Activated CD8-positive, alpha-beta T cell treated with anti-CD3 and anti-CD28 coated beads for 36 hours (primary cell): ENCODE measurements around the gene HSCB. TPM values are rescaled to one million over a fixed set of nuclear protein-coding genes. Genes with fewer than 3 reads are reported as not detected.
"Not testable (repeated sequence)": the region's sequence is repeated elsewhere in the genome, so short reads cannot be mapped to it uniquely, and the experiment has no call there.

ENCODE experiments used
- ATAC-seq: fragments of 200-7000 bp; cut with Tn5 transposase; one replicate; pipeline ENCODE4 v1.10.0; 2021; ENCODE audit warnings: mild to moderate bottlenecking, moderate library complexity
- CTCF ChIA-PET: fragments of 350-600 bp; sonication (Branson Sonifier 250); formaldehyde crosslinking; loops from one replicate; lab custom pipeline; 2021; ENCODE audit warnings: antibody characterized with exemption; lab: Charles Lee
- POLR2A ChIA-PET: fragments of 350-600 bp; sonication (Branson Sonifier 250); formaldehyde crosslinking; loops from one replicate; lab custom pipeline; 2021; ENCODE audit warnings: antibody characterized with exemption; lab: Charles Lee
- DNase-seq: peaks from one replicate; pipeline ENCODE4 v3.0.0-alpha.2; 2020
- H3K27ac Mint-ChIP-seq: one replicate; pipeline ENCODE4 v1.8.0; 2021; ENCODE audit warnings: mild to moderate bottlenecking, mixed read lengths
- H3K27me3 Mint-ChIP-seq: one replicate; pipeline ENCODE4 v1.8.0; 2021; ENCODE audit warnings: mixed read lengths
- H3K36me3 Mint-ChIP-seq: one replicate; pipeline ENCODE4 v1.8.0; 2021; ENCODE audit warnings: low read depth, mixed read lengths
- H3K4me1 Mint-ChIP-seq: one replicate; pipeline ENCODE4 v1.8.0; 2021; ENCODE audit warnings: low read depth, mixed read lengths
- H3K4me3 Mint-ChIP-seq: one replicate; pipeline ENCODE4 v1.8.0; 2021; ENCODE audit warnings: mild to moderate bottlenecking, moderate library complexity, mixed read lengths
- H3K9me3 Mint-ChIP-seq: one replicate; pipeline ENCODE4 v1.8.0; 2021; ENCODE audit warnings: mixed read lengths
- intact Hi-C: fragments of 100-400 bp; cut with micrococcal nuclease; formaldehyde crosslinking; loops from one replicate; pipeline ENCODE4 v1.10.0; 2022
- total RNA-seq, 2 experiments: library from RNA; stranded (reverse); gene quantifications; one replicate each; pipeline ENCODE4 v1.2.3, GENCODE V29; 2021
- TF ChIP-seq, protein P1 (sequence below): fragments of 200-600 bp; IDR thresholded peaks from one replicate; pipeline ENCODE4 v1.8.0; 2022; ENCODE audit warnings: antibody characterized with exemption, mild to moderate bottlenecking

HSCB gene, protein sequence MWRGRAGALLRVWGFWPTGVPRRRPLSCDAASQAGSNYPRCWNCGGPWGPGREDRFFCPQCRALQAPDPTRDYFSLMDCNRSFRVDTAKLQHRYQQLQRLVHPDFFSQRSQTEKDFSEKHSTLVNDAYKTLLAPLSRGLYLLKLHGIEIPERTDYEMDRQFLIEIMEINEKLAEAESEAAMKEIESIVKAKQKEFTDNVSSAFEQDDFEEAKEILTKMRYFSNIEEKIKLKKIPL
- total RNA-seq, result 10 to 100 TPM; 16.5 to 17.5 TPM

DNA sequence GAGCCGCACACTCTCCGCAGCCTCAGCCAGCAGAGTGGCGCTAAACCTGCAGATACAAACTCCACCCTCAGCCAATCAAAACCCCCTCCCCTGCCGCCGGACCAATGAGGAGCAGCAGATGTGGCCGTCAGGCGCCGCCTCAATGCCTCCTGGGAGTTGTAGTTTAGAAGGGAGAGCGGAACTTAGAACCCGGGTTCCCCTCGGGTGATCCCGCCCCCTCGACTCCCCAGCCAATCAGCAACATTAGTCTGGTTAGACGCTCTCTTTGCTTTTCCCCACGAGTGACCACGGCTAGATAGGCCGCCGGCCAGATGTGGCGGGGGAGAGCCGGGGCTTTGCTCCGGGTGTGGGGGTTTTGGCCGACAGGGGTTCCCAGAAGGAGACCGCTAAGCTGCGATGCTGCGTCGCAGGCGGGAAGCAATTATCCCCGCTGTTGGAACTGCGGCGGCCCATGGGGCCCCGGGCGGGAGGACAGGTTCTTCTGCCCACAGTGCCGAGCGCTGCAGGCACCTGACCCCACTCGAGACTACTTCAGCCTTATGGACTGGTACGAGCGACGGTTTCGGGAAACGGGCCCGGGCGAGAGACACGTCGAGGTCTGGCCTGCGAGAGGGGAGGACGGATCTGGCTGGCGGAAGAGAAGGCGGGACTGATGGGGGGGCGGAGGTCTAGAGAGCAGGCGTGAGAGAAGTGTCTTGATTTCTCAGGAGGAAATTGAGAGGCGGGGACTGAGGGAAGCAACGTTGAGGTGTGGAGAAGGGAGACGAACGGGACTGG, at the start of gene HSCB, which contains the start of gene CHEK2:
Gene HSCB (plus strand): TSS at position 255 of the 777 bp plus-strand sequence. CDS start 57 bp downstream, at position 312.
Gene CHEK2 (minus strand): TSS at position 36 of the 777 bp plus-strand sequence. CDS start 7,099 bp downstream, outside the sequence.
- peak within 1 kb of the TSS; percentile 96 for H3K27ac Mint-ChIP-seq
- DNase-seq, result peak; percentile 99
- POLR2A ChIA-PET, result interaction anchor here (0.5 to 1.8 kb wide), 2 partner anchors 32 to 58 kb away, joined by 3 to 13 read pairs; partner anchors contain the start of gene XBP1
- peaks cover 22% of the 10 kb centered on the region for H3K4me1 Mint-ChIP-seq
- TF ChIP-seq, protein P1, sequence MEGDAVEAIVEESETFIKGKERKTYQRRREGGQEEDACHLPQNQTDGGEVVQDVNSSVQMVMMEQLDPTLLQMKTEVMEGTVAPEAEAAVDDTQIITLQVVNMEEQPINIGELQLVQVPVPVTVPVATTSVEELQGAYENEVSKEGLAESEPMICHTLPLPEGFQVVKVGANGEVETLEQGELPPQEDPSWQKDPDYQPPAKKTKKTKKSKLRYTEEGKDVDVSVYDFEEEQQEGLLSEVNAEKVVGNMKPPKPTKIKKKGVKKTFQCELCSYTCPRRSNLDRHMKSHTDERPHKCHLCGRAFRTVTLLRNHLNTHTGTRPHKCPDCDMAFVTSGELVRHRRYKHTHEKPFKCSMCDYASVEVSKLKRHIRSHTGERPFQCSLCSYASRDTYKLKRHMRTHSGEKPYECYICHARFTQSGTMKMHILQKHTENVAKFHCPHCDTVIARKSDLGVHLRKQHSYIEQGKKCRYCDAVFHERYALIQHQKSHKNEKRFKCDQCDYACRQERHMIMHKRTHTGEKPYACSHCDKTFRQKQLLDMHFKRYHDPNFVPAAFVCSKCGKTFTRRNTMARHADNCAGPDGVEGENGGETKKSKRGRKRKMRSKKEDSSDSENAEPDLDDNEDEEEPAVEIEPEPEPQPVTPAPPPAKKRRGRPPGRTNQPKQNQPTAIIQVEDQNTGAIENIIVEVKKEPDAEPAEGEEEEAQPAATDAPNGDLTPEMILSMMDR, result no peak
- intact Hi-C loops, result no loop called here
- CTCF ChIA-PET, result interaction anchor here (0.6 to 1.0 kb wide), 3 partner anchors 62 to 823 kb away, joined by 3 read pairs; partner anchors contain the start of genes PITPNB and TTC28
- peaks cover 28% of the 10 kb centered on the region for H3K36me3 Mint-ChIP-seq
- ATAC-seq, result peak; percentile 92
- H3K27me3 Mint-ChIP-seq, result no peaks in the 10 kb centered on the region
- no peaks in the 10 kb centered on the region for H3K9me3 Mint-ChIP-seq
- H3K4me3 Mint-ChIP-seq, result peak within 1 kb of the TSS; percentile 94

DNA sequence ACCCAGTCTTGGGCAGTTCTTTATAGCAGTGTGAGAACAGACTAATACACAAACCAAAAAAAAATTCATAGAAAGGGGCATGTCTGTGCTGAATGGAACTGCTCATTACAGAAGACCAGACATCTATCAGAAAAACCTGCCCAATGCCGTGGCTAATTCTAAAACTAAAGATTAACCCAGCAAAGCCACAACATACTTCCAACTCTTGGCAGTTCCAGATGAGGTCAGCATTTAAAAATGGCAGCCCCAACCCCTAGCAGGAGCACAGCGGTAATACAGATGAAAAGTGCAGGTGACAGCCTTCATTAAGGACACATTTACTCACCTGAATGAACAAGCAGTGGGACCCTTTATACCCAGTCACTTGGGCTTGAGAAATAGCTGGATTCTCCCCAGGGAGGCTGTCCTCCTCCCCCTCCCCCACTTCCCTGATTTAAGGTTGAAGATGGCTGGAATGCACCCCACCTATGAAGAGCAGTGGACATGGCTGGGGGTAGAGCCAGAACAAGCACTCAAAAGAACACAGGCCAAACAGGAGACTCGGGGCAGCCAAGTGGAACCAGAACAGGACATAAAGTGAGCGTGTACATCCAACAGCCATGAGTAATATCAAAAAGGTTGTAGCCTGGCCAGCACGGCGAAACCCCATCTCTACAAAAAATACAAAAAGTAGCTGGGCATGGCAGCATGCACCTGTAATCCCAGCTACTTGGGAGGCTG, 48.6 kb upstream of the HSCB start:
- CTCF ChIA-PET, ATAC-seq: not testable (repeated sequence)

DNA sequence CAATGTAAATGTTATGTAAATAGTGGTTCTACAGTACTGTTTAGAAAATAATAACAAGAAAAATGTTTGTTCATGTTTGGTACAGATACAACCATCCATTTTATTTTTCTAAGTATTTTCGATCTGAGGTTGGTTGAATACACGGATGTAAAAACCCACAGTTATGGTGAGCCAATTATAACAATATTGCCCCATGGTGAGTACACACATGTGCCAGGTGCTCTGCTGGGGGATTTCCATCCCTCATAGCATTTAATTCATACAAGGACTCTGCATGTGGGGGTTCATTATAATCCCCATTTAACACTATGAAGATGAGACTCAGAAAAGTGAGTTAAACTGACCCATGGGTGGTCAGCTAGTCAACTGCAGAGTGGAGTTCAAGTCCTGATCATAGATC, 38.9 kb upstream of the HSCB start:
- H3K36me3 Mint-ChIP-seq, result peaks cover 16% of the 10 kb centered on the region
- H3K9me3 Mint-ChIP-seq, result no peaks in the 10 kb centered on the region
- ATAC-seq (no peak), DNase-seq (no peak)
- CTCF ChIA-PET, result no interaction called here
- TF ChIP-seq, protein P1, result no peak
- H3K27me3 Mint-ChIP-seq, result no peaks in the 10 kb centered on the region
- H3K27ac Mint-ChIP-seq, result no peak overlapping the region
- no peaks in the 10 kb centered on the region for H3K4me1 Mint-ChIP-seq
- intact Hi-C loops, result no loop called here
- POLR2A ChIA-PET, result no interaction called here
- no peak overlapping the region for H3K4me3 Mint-ChIP-seq

More for the DNA sequence above, 48.6 kb upstream of the HSCB start:
- intact Hi-C loops, DNase-seq, POLR2A ChIA-PET, H3K9me3 Mint-ChIP-seq, H3K4me1 Mint-ChIP-seq, H3K36me3 Mint-ChIP-seq, H3K27ac Mint-ChIP-seq, H3K27me3 Mint-ChIP-seq, H3K4me3 Mint-ChIP-seq: not testable (repeated sequence)

DNA sequence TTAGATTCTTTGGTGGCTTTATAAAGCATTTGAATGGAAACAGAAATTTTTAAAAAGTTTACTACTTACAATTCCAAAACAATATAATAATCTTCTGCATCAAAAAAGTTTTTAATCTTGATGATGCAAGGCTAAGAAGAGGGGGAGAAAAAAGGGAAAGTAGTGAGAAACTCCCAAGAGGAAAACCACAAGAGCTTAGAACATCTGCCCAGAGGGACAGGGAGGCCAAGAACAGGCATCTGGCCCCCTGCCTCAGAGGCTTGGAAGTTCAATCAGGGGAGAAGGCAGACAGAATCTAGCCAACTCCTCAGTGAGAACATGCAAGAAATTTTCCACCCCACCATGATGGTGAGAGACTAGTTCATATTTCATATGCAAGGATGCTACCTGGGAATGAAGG, 38.4 kb upstream of the HSCB start:
- TF ChIP-seq, protein P1, result no peak
- Mint-ChIP-seq H3K36me3 (peaks cover 14% of the 10 kb centered on the region), H3K4me3 (no peak overlapping the region), H3K27me3 (no peaks in the 10 kb centered on the region), H3K9me3 (no peaks in the 10 kb centered on the region), H3K4me1 (no peaks in the 10 kb centered on the region), H3K27ac (no peak overlapping the region)
- DNase-seq, result no peak
- intact Hi-C loops, result no loop called here
- ATAC-seq, result no peak
- CTCF ChIA-PET, result no interaction called here
- POLR2A ChIA-PET, result no interaction called here

DNA sequence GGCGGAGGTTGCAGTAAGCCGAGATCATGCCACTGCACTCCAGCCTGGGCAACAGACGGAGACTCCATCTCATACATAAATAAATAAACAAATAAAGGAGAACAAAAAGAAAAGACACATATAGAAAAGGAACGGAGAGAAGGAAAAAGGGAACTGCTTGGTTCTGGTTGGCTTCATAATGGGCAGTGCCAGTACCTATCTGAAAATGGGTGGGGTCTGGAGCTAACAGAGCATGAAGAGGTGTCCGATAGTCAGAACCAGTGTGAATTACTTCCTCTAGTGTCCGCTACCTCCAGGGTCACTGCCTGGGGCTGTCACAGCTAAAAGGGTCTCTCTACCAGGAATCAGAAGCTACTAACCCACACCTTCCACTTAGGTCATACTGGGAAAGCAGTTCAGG, 35.0 kb upstream of the HSCB start:
- POLR2A ChIA-PET, result interaction anchor here (0.6 kb wide), 1 partner anchor 86 kb away, joined by 3 read pairs; no protein-coding TSS in a partner anchor
- TF ChIP-seq, protein P1, result no peak
- no peak for ATAC-seq
- intact Hi-C loops, result no loop called here
- Mint-ChIP-seq H3K4me3 (no peak overlapping the region), H3K9me3 (no peaks in the 10 kb centered on the region), H3K27ac (no peak overlapping the region), H3K27me3 (no peaks in the 10 kb centered on the region), H3K4me1 (no peaks in the 10 kb centered on the region), H3K36me3 (peaks cover 15% of the 10 kb centered on the region)
- CTCF ChIA-PET, result no interaction called here
- DNase-seq, result no peak
